ENCODE results near the gene PSD4. TPM values are rescaled to one million over a fixed set of nuclear protein-coding genes. Genes with fewer than 3 reads are reported as not detected.

PSD4 gene
- total and polyA plus RNA-seq, 2 of the 8 experiments (the other 6 are each of a cell fraction or from before 2014, with no cell fraction given), result 0.53 to 1.2 TPM

DNA sequence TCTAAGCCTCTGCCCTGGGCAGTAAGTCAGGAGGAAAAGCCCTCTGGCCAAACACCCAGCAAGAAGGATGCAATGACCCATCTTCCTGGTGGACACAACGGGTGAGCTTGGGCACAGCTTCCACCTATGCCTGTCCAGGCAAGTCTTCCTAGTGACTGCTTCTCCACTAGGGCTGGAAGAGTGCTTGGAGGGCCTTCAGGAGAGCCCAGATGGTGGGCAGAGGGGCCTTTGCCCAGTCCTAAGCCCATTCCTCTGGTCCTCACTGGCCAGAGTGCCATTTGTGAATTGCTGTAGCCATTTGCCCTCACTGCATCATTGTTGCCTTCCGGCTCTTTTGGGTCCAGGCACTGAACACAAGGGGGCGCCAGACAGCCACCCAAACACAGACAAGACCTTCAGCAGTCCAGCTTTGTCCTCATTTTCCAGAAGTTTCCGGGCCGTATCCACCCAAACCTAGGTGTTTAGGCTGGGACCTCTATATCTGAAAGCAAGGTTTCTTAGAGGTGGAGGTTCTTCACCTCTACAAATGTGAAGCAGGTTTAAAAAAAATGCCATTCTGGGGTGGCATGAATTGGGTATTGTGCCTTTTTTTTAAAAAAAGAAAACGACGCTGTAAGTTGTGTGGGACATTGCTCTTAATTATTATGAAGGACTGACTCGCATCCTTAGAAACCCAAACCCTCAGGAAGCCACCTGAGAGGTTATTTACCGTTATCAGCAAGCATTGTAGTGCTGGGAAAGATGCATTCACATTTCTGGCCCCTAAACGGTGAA, 75.4 kb downstream of the PSD4 start:
- no peak overlapping the region for H2AK5ac ChIP-seq (ENCODE audit: low read depth, low read length)
- no peak overlapping the region for H3K4me3 ChIP-seq (ENCODE audit: extremely low read depth in 1 of 4, insufficient read depth in 2 of 4, low read depth in 3 of 4, low read length in 4 of 4)
- FAIRE-seq, result peak; percentile 69
- H2BK15ac ChIP-seq (ENCODE audit: low read length), result no peak overlapping the region
- H4K91ac ChIP-seq (replicated peaks; ENCODE audit: insufficient read length, low read length), result no peak overlapping the region
- no peak overlapping the region for H2BK12ac ChIP-seq (ENCODE audit: low read depth, low read length)
- H3K27ac ChIP-seq (ENCODE audit: low read depth, low read length), result no peak overlapping the region
- peak overlapping the region; percentile 90; the same call in 1 of the 2 replicates for H4K8ac ChIP-seq (ENCODE audit: extremely low read depth, insufficient read depth, low read length)
- peak overlapping the region; percentile 99 for H2AFZ ChIP-seq (ENCODE audit: low read length)
- H3K27me3 ChIP-seq (replicated peaks in 1 of 4; ENCODE audit: control insufficient read depth in 3 of 4, extremely low read depth in 1 of 4, insufficient read depth in 3 of 4, low read length in 3 of 4), result no peaks in the 10 kb centered on the region
- no peak overlapping the region for H3K56ac ChIP-seq (replicated peaks; ENCODE audit: insufficient read length, low read depth, low read length)
- 0 out of 7 replicates have a peak, but pooled peaks cover 0 to 1% (median 0%) of the 10 kb centered on the region in 4 experiments for H3K4me1 ChIP-seq (replicated peaks in 1 of 4; ENCODE audit: control insufficient read depth in 3 of 4, insufficient read depth in 4 of 4, low read length in 3 of 4)
- no peak overlapping the region for H2BK120ac ChIP-seq (replicated peaks; ENCODE audit: low read depth, low read length)
- H3K79me2 ChIP-seq (ENCODE audit: control insufficient read depth in 1 of 2, insufficient read depth in 2 of 2, low read length in 2 of 2), result no peaks in the 10 kb centered on the region
- H4K20me1 ChIP-seq (replicated peaks in 1 of 2; ENCODE audit: control insufficient read depth in 1 of 2, insufficient read depth in 2 of 2, low read length in 2 of 2), result no peaks in the 10 kb centered on the region
- no peak overlapping the region for H3K18ac ChIP-seq (ENCODE audit: extremely low read depth, low read length)
- no peak overlapping the region for H4K5ac ChIP-seq (ENCODE audit: insufficient read length, low read depth, low read length)
- H3K9me3 ChIP-seq (ENCODE audit: insufficient read depth in 2 of 2, low read depth in 1 of 2, low read length in 1 of 2), result no peaks in the 10 kb centered on the region
- no peak overlapping the region for H2BK5ac ChIP-seq (ENCODE audit: low read depth, low read length)
- no peak overlapping the region for H3K4me2 ChIP-seq (ENCODE audit: insufficient read depth in 1 of 2, low read depth in 2 of 2, low read length in 2 of 2)
- 0 out of 2 replicates have a peak, but pooled peaks cover 2% of the 10 kb centered on the region for H3K23me2 ChIP-seq (ENCODE audit: low read depth, low read length)
- ChIA-PET CTCF (ENCODE audit: partially characterized antibody) (interaction anchor here (0.7 to 9.1 kb wide), 38 partner anchors 9 to 334 kb away, joined by 3 to 145 read pairs (median 4); partner anchors contain the start of gene PAX8), POLR2A (ENCODE audit: partially characterized antibody) (no interaction called here)
- no peak overlapping the region for H3K4ac ChIP-seq (replicated peaks; ENCODE audit: insufficient read length, low read depth, low read length)
- no peak overlapping the region for H2BK20ac ChIP-seq (ENCODE audit: low read length)
- H3K14ac ChIP-seq (ENCODE audit: insufficient read length), result no peak overlapping the region
- no peak overlapping the region for H3K23ac ChIP-seq (ENCODE audit: insufficient read length)
- H3K36me3 ChIP-seq (ENCODE audit: control insufficient read depth in 2 of 4, insufficient read depth in 4 of 4, low read length in 3 of 4), result no peaks in the 10 kb centered on the region; a peak in 1 of 8 replicates
- peak; percentile 43 to 85 for DNase-seq (ENCODE audit: low read depth in 1 of 2, low spot score in 2 of 2)
- WGBS, 2 experiments (ENCODE audit: extremely low coverage in 1 of 2, insufficient coverage in 1 of 2, insufficient read length in 1 of 2, insufficient replicate concordance in 2 of 2, low coverage in 1 of 2, low lambda C conversion rate in 2 of 2, missing lambda C conversion rate in 1 of 2), result 72% methylated on average over 10 of the region's 10 CpGs; no CpG with 5 or more reads in 1 of the 2 experiments
- H3K79me1 ChIP-seq (ENCODE audit: low read depth, low read length), result no peaks in the 10 kb centered on the region
- no peak overlapping the region for H3K9ac ChIP-seq (replicated peaks in 1 of 4; ENCODE audit: extremely low read depth in 1 of 4, low read depth in 3 of 4, low read length in 3 of 4)
- no peak for TF ChIP-seq NRF1 (IDR thresholded peaks at IDR 0.05; ENCODE audit: low read depth, low read length)
- TF ChIP-seq, protein P1, sequence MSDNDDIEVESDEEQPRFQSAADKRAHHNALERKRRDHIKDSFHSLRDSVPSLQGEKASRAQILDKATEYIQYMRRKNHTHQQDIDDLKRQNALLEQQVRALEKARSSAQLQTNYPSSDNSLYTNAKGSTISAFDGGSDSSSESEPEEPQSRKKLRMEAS (IDR thresholded peaks at IDR 0.05), result no peak
- TF ChIP-seq SIN3A (conservative IDR thresholded peaks at IDR 0.05 in 1 of 2, IDR thresholded peaks at IDR 0.05 in 1 of 2; ENCODE audit: low read depth in 1 of 2, low read length in 2 of 2), result no peak
- TF ChIP-seq ZNF274 (IDR thresholded peaks at IDR 0.05; ENCODE audit: borderline replicate concordance, extremely low read depth, low read length), result no peak
- no peak for TF ChIP-seq BACH1 (IDR thresholded peaks at IDR 0.05; ENCODE audit: low read length)
- TF ChIP-seq CHD2 (IDR thresholded peaks at IDR 0.05; ENCODE audit: low read length), result no peak
- TF ChIP-seq POLR2AphosphoS5 (IDR thresholded peaks at IDR 0.05; ENCODE audit: low read depth, low read length), result no peak
- TF ChIP-seq, protein P2, sequence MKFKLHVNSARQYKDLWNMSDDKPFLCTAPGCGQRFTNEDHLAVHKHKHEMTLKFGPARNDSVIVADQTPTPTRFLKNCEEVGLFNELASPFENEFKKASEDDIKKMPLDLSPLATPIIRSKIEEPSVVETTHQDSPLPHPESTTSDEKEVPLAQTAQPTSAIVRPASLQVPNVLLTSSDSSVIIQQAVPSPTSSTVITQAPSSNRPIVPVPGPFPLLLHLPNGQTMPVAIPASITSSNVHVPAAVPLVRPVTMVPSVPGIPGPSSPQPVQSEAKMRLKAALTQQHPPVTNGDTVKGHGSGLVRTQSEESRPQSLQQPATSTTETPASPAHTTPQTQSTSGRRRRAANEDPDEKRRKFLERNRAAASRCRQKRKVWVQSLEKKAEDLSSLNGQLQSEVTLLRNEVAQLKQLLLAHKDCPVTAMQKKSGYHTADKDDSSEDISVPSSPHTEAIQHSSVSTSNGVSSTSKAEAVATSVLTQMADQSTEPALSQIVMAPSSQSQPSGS (IDR thresholded peaks at IDR 0.05; ENCODE audit: low read length), result no peak
